ENCODE results near the gene GATC.
A peak's percentile ranks its signal among the peaks of the same experiment; 100 is the strongest.

Gene GATC

GRCh38 chr12:120470150-120470784 lies 24.0 kb downstream of the GATC start:
- Histone ChIP-seq H3K36me3 (ENCODE audit: control insufficient read depth, insufficient read depth, low read length) (no peaks in the 10 kb centered on the region; the same call in 1 of the 2 replicates), H3K4me3 (ENCODE audit: low read length) (peak overlapping the region; percentile 87; the same call in 1 of the 2 replicates), H3K27me3 (ENCODE audit: control insufficient read depth, insufficient read depth, low read length) (no peaks in the 10 kb centered on the region), H3K27ac (ENCODE audit: low read length) (no peak overlapping the region), H3K4me1 (ENCODE audit: control insufficient read depth, insufficient read depth, low read length) (peaks cover 1% of the 10 kb centered on the region; the same call in 1 of the 2 replicates), H3K9me3 (ENCODE audit: control insufficient read depth, insufficient read depth, low read length) (no peaks in the 10 kb centered on the region)
- no CpG with 5 or more reads among the region's 26 CpGs for WGBS (ENCODE audit: insufficient coverage, insufficient read length)
- no peak for DNase-seq (ENCODE audit: low read depth, low spot score)

GRCh38 chr12:120472521-120472920 lies 26.3 kb downstream of the GATC start:
- Histone ChIP-seq H3K27me3 (ENCODE audit: control insufficient read depth, insufficient read depth, low read length) (no peaks in the 10 kb centered on the region), H3K27ac (ENCODE audit: low read length) (no peak overlapping the region), H3K4me3 (ENCODE audit: low read length) (no peak overlapping the region), H3K9me3 (ENCODE audit: control insufficient read depth, insufficient read depth, low read length) (no peaks in the 10 kb centered on the region), H3K4me1 (ENCODE audit: control insufficient read depth, insufficient read depth, low read length) (no peaks in the 10 kb centered on the region), H3K36me3 (ENCODE audit: control insufficient read depth, insufficient read depth, low read length) (no peaks in the 10 kb centered on the region)
- no peak for DNase-seq (ENCODE audit: low read depth, low spot score)

DNA sequence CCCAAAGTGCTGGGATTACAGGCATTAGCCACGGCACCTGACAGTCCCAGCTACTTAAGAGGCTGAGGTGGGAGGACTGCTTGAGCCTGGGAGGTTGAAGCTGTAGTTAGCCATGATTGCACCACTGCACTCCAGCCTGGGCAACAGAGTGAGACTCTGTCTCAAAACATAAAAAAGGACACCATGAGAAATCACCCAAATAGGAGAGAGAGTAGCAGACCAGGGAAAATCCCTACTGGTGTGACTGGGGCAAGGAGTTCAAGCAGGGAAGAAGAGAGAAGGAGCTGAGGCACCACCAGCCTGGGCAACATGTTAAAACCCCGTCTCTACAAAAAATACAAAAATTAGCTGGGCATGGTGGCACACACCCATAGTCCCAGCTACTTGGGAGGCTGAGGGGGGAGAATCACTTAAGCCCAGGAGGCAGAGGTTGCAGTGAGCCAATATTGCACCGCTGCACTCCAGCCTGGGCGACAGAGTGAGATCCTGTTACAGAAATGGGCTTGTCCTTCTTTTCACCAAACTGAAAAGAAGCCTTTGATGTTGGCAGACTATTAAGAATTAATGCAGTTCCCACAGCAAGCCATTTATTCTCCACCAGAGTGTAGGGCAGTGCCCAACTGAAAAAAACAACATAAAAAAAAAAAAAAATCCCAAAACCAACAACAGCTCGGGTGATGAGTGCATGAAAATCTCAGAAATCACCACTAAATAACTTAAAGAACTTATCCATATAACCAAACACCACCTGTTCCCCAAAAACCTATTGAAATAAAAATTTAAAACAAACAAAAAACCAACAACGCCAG lies 27.8 kb downstream of the GATC start:
- Histone ChIP-seq H3K4me3 (ENCODE audit: low read length) (no peak overlapping the region), H3K36me3 (ENCODE audit: control insufficient read depth, insufficient read depth, low read length) (no peaks in the 10 kb centered on the region), H3K27ac (ENCODE audit: low read length) (no peak overlapping the region), H3K4me1 (ENCODE audit: control insufficient read depth, insufficient read depth, low read length) (no peaks in the 10 kb centered on the region), H3K27me3 (ENCODE audit: control insufficient read depth, insufficient read depth, low read length) (no peaks in the 10 kb centered on the region), H3K9me3 (ENCODE audit: control insufficient read depth, insufficient read depth, low read length) (no peaks in the 10 kb centered on the region)
- WGBS (ENCODE audit: insufficient coverage, insufficient read length): 100% methylated on average over 1 of the region's 6 CpGs
- DNase-seq (ENCODE audit: low read depth, low spot score): no peak

GRCh38 chr12:120474616-120474960 lies 28.3 kb downstream of the GATC start:
- WGBS (ENCODE audit: insufficient coverage, insufficient read length): no CpG with 5 or more reads among the region's 2 CpGs
- Histone ChIP-seq H3K36me3 (ENCODE audit: control insufficient read depth, insufficient read depth, low read length) (no peaks in the 10 kb centered on the region), H3K27ac (ENCODE audit: low read length) (no peak overlapping the region), H3K27me3 (ENCODE audit: control insufficient read depth, insufficient read depth, low read length) (no peaks in the 10 kb centered on the region), H3K4me1 (ENCODE audit: control insufficient read depth, insufficient read depth, low read length) (no peaks in the 10 kb centered on the region), H3K9me3 (ENCODE audit: control insufficient read depth, insufficient read depth, low read length) (no peaks in the 10 kb centered on the region), H3K4me3 (ENCODE audit: low read length) (no peak overlapping the region)
- DNase-seq (ENCODE audit: low read depth, low spot score): no peak

DNA sequence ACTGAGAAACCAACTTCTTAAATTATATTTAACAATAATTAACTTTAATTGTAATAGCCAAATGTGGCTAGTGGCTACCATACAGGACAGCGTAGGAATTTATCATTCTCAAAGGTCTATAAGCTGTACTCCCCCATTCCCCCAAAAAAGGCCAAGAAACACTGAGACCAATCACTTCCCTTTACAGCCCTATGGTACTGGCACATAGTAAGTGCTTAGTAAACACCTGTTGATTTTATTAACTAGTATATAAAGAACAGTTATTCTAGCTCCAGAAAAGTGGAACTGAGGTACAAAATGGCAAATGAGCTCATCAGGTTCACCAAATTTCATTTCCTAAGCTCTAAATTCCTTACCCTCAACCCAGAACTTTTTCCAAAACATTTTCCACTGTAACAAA lies 29.4 kb downstream of the GATC start:
- Histone ChIP-seq H3K4me1 (ENCODE audit: control insufficient read depth, insufficient read depth, low read length) (no peaks in the 10 kb centered on the region), H3K36me3 (ENCODE audit: control insufficient read depth, insufficient read depth, low read length) (no peaks in the 10 kb centered on the region), H3K27ac (ENCODE audit: low read length) (no peak overlapping the region), H3K4me3 (ENCODE audit: low read length) (no peak overlapping the region), H3K27me3 (ENCODE audit: control insufficient read depth, insufficient read depth, low read length) (no peaks in the 10 kb centered on the region), H3K9me3 (ENCODE audit: control insufficient read depth, insufficient read depth, low read length) (no peaks in the 10 kb centered on the region)
- no peak for DNase-seq (ENCODE audit: low read depth, low spot score)
- WGBS (ENCODE audit: insufficient coverage, insufficient read length): no CpG with 5 or more reads among the region's 1 CpG

DNA sequence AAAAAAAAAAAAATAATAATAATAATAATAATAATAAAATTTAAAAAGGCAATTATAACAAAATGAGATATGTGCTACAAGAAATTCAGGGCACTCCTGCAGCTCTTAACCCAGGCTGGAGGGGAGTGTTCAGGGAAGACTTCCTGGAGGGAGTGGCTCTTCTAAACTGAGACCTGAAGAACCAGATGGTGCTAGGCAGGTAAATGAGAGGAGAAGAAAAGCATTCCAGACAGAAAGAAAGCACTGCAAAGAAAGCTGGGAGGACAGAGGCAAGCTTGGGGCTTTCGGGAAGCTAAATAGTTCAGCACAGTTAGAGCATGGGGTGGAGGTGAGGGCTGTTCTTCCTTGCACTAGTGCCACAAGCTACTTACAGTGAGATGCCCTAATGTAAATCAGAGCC lies 33.2 kb downstream of the GATC start:
- H3K4me3 ChIP-seq (ENCODE audit: low read length): no peak overlapping the region
- H3K36me3 ChIP-seq (ENCODE audit: control insufficient read depth, insufficient read depth, low read length): no peaks in the 10 kb centered on the region
- no peaks in the 10 kb centered on the region for H3K9me3 ChIP-seq (ENCODE audit: control insufficient read depth, insufficient read depth, low read length)
- H3K4me1 ChIP-seq (ENCODE audit: control insufficient read depth, insufficient read depth, low read length): no peaks in the 10 kb centered on the region
- no peak overlapping the region for H3K27ac ChIP-seq (ENCODE audit: low read length)
- no peak for DNase-seq (ENCODE audit: low read depth, low spot score)
- no CpG with 5 or more reads among the region's 1 CpG for WGBS (ENCODE audit: insufficient coverage, insufficient read length)
- no peaks in the 10 kb centered on the region for H3K27me3 ChIP-seq (ENCODE audit: control insufficient read depth, insufficient read depth, low read length)

DNA sequence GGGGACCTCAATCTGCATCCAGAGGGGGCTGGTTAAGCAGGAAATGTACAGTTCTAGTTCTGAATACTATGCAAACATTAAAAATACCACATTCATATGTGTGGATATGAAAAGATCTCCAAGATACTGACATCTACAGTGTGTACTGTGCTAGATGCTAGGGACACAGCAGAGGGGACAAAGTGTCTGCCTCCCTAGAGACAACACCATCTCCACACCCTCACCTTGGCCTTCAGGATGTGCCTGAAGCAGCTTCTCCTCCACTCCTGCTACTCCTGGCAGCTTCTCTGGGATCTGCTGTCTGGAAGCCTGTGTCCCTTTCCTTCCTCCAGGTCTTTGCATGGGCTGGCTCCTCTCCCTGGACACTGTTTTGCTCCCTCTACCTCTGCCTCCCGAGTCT lies 34.0 kb downstream of the GATC start:
- no peak overlapping the region for H3K27ac ChIP-seq (ENCODE audit: low read length)
- no peaks in the 10 kb centered on the region for H3K4me1 ChIP-seq (ENCODE audit: control insufficient read depth, insufficient read depth, low read length)
- DNase-seq (ENCODE audit: low read depth, low spot score): no peak
- H3K36me3 ChIP-seq (ENCODE audit: control insufficient read depth, insufficient read depth, low read length): no peaks in the 10 kb centered on the region
- H3K4me3 ChIP-seq (ENCODE audit: low read length): no peak overlapping the region
- no peaks in the 10 kb centered on the region for H3K27me3 ChIP-seq (ENCODE audit: control insufficient read depth, insufficient read depth, low read length)
- WGBS (ENCODE audit: insufficient coverage, insufficient read length): no CpG with 5 or more reads among the region's 1 CpG
- H3K9me3 ChIP-seq (ENCODE audit: control insufficient read depth, insufficient read depth, low read length): no peaks in the 10 kb centered on the region

- DNase-seq (ENCODE audit: low read depth, low spot score): no peak
- no peak overlapping the region for H3K4me3 ChIP-seq (ENCODE audit: low read length)
- no peak overlapping the region for H3K27ac ChIP-seq (ENCODE audit: low read length)
- WGBS (ENCODE audit: insufficient coverage, insufficient read length): no CpG with 5 or more reads among the region's 9 CpGs
- H3K27me3 ChIP-seq (ENCODE audit: control insufficient read depth, insufficient read depth, low read length): no peaks in the 10 kb centered on the region
- no peaks in the 10 kb centered on the region for H3K36me3 ChIP-seq (ENCODE audit: control insufficient read depth, insufficient read depth, low read length)
- H3K9me3 ChIP-seq (ENCODE audit: control insufficient read depth, insufficient read depth, low read length): no peaks in the 10 kb centered on the region
- H3K4me1 ChIP-seq (ENCODE audit: control insufficient read depth, insufficient read depth, low read length): no peaks in the 10 kb centered on the region
These were observed 35.0 kb downstream of the GATC start for GRCh38 chr12:120481022-120481767.

DNA sequence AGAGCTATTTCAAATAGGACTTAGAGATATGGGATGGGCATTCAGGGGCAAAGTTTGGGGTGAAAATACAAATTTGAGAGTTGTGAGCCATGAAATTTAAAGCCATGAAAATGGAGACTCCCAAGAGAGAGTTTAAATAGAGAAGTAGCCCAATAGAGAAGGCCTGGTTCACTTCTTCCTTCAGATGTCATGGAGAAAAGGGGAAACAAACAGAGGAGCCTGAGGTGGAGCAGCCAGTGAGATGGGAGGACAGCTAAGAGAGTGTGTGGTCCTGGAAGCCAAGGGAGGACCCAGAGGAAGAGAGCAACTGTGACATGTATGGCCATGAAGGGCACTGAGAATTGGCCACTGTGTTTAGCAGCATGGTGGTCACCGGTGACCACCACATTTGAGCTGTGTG lies 37.4 kb downstream of the GATC start:
- Histone ChIP-seq H3K4me3 (ENCODE audit: low read length) (no peak overlapping the region), H3K36me3 (ENCODE audit: control insufficient read depth, insufficient read depth, low read length) (no peaks in the 10 kb centered on the region), H3K4me1 (ENCODE audit: control insufficient read depth, insufficient read depth, low read length) (no peaks in the 10 kb centered on the region), H3K27me3 (ENCODE audit: control insufficient read depth, insufficient read depth, low read length) (no peaks in the 10 kb centered on the region), H3K9me3 (ENCODE audit: control insufficient read depth, insufficient read depth, low read length) (no peaks in the 10 kb centered on the region), H3K27ac (ENCODE audit: low read length) (no peak overlapping the region)
- no CpG with 5 or more reads among the region's 1 CpG for WGBS (ENCODE audit: insufficient coverage, insufficient read length)
- DNase-seq (ENCODE audit: low read depth, low spot score): no peak

DNA sequence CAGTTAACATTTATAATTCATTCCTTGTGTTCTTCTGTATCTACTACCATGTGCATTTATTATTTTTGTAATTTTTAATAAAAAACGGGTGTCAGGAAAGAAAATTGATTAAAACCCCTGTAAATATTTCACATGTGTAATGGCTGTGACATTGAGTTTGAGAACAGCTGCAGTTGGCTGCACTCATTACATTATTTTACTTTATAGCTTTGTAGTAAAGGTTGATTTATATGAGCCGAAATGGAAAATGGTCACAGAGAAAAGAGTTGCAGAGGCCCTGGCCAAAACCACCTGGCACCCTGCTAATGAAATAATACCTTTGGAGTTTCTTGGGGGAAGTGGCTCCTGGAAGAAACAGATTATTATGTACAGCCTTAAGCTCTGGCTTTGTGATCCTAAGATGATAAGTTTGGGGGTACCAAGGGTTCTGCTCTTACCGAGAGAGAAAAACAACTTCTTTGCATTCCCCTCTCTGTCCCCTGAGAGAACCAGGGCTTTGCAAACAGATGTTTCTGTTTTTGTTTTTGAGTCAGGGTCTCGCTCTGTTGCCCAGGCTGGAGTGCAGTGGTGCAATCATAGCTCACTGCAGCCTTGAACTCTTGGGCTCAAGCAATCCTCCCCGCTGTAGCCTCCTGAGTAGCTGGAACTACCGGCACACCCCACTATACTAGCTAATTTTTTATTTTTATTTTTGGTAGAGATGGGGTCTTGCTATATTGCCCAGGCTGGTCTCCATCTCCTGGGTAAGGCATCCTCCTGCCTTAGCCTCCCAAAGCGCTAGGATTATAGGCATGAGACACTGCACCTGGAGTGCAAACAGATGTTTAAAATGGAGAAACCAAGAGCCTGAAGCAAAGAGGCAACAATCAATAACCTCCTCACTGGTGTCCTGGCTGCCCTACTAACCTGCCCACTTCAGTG lies 40.0 kb downstream of the GATC start:
- WGBS (ENCODE audit: insufficient coverage, insufficient read length): no CpG with 5 or more reads among the region's 7 CpGs
- no peak for DNase-seq (ENCODE audit: low read depth, low spot score)
- H3K27ac ChIP-seq (ENCODE audit: low read length): no peak overlapping the region

More for the DNA sequence above, 40.0 kb downstream of the GATC start:
- H3K4me3 ChIP-seq (ENCODE audit: low read length): no peak overlapping the region
- H3K4me1 ChIP-seq (ENCODE audit: control insufficient read depth, insufficient read depth, low read length): no peaks in the 10 kb centered on the region
- H3K36me3 ChIP-seq (ENCODE audit: control insufficient read depth, insufficient read depth, low read length): no peaks in the 10 kb centered on the region
- H3K9me3 ChIP-seq (ENCODE audit: control insufficient read depth, insufficient read depth, low read length): no peaks in the 10 kb centered on the region
- no peaks in the 10 kb centered on the region for H3K27me3 ChIP-seq (ENCODE audit: control insufficient read depth, insufficient read depth, low read length)

All from iPS DF 6.9 (cell line).